Pancreas (tissue), 10 donors: ENCODE data around the gene CTSE. TPM values are rescaled to one million over a fixed set of nuclear protein-coding genes. Genes with fewer than 3 reads are reported as not detected.

Experiments used
- ATAC-seq, 4 donors: fragments of 200-7000 bp; cut with Tn5 transposase; one replicate each; pipeline versions ENCODE4 v1.8.0 to v1.9.1; 2020; ENCODE audit warnings: mild to moderate bottlenecking in 4 of 4, moderate library complexity in 4 of 4
- DNase-seq, 6 donors: peaks; one replicate each; pipeline ENCODE4 v3.0.0-alpha.2; 2020
- FAIRE-seq: peaks from 2 replicates; lab custom pipeline; 2012; peaks lifted over from hg19 to GRCh38; lab: Jason Lieb, UNC
- H3K27ac ChIP-seq, 4 donors: fragments of 200-600 bp; sonication (generic); 1 replicate in 3 of 4; 2 replicates in 1 of 4; pipeline versions ENCODE4 v1.5.0 to v1.8.0; 2020
- H3K27me3 ChIP-seq, 4 donors: fragments of 200-600 bp; one replicate each; pipeline ENCODE4 v1.8.0; 2021
- H3K36me3 ChIP-seq, 3 donors: fragments of 200-600 bp; sonication (generic) in 1 of 3; one replicate each; pipeline versions ENCODE4 v1.5.0 to v1.8.0; 2020 to 2021
- H3K4me1 ChIP-seq, 3 donors: fragments of 200-600 bp; one replicate each; pipeline ENCODE4 v1.8.0; 2021
- H3K4me3 ChIP-seq, 4 donors: fragments of 200-600 bp; sonication (generic) in 2 of 4; one replicate each; pipeline versions ENCODE4 v1.5.0 to v1.8.0; 2020 to 2021
- H3K9me3 ChIP-seq, 4 donors: fragments of 200-600 bp; one replicate each; pipeline ENCODE4 v1.8.0; 2021
- CTCF ChIP-seq, 4 donors: fragments of 200-600 bp; sonication (generic) in 3 of 4; IDR thresholded peaks; one replicate each; pipeline versions ENCODE4 v1.5.0 to v1.8.0; 2021; ENCODE audit warnings: antibody characterized with exemption in 4 of 4
- WGBS, 2 donors: extraction: QIAGEN DNeasy Blood & Tissue Kit; methylation state at CpG; one replicate each; pipeline ENCODE4 v1.1.7; 2013; 5-methylcytosine and 5-hydroxymethylcytosine counted together
- intact Hi-C, 3 donors: fragments of 100-400 bp; cut with DNase I; formaldehyde crosslinking; loops; one replicate each; pipeline versions ENCODE4 v1.11.1 to v1.14.2; 2022
- polyA plus RNA-seq, 2 donors: library from polyadenylated mRNA; stranded (reverse); fragments of 200-250 nt; gene quantifications; one replicate each; pipeline ENCODE4 v1.2.3, GENCODE V29; 2013
- total RNA-seq, 6 donors: library from RNA; stranded (reverse); fragmentation: NEBNext Ultra II Directional in 4 of 6; extraction: Animal tissue kit (Norgen Biotek cat#: 25700) in 4 of 6; gene quantifications; one replicate each; pipeline versions ENCODE4 v1.2.1 to v1.2.4, GENCODE V29; 2021 to 2023
- donor health status: healthy with polysubstance abuse.
- donor health status: DM: no; HTN: no; CAD: no; lungs with moderate emphysema.
- donor health status: DM: no; HTN: no; CAD: no.
- donor health status: control.
- donor health status: control.
- donor health status: Bipolar disorder and iron deficiency.
- donor health status: DM: yes; HTN: yes; CAD: no.
- donor health status: DM: no; HTN: no; CAD: no.
- donor health status: DM: no; HTN: no; CAD: no.
- donor health status: DM: yes; HTN: yes; CAD: no.

The CTSE gene
- total and polyA plus RNA-seq, 8 donors, result 0.51 to 42.4 (median 2.6) TPM

GRCh38 chr1:205976708-205977401 is 46.8 kb downstream of the CTSE start:
- Histone ChIP-seq H3K4me1 (no peaks in the 10 kb centered on the region), H3K27ac (peak overlapping the region in 2 of 4 donors; percentile 27 to 34), H3K9me3 (no peaks in the 10 kb centered on the region), H3K27me3 (no peaks in the 10 kb centered on the region), H3K36me3 (no peaks in the 10 kb centered on the region), H3K4me3 (no peak overlapping the region)
- DNase-seq (no peak), FAIRE-seq (no peak), ATAC-seq (peak in 3 of 4 donors; percentile 44 to 69 (median 53))
- intact Hi-C loops, result loop anchor here (5.0 to 10.0 kb wide), 4 partner anchors 52 to 185 kb away; no protein-coding TSS in a partner anchor
- 45 to 53% methylated on average over 8 of the region's 8 CpGs for WGBS, 2 donors
- TF ChIP-seq CTCF (IDR thresholded peaks at IDR 0.05), result no peak

GRCh38 chr1:205976036-205976435 is 47.7 kb downstream of the CTSE start:
- TF ChIP-seq CTCF (IDR thresholded peaks at IDR 0.05), result no peak
- H3K27me3 ChIP-seq, result no peaks in the 10 kb centered on the region
- H3K36me3 ChIP-seq, result no peaks in the 10 kb centered on the region
- peak overlapping the region in 1 of 4 donors; percentile 16 for H3K27ac ChIP-seq
- no peak overlapping the region for H3K4me3 ChIP-seq
- DNase-seq (no peak), ATAC-seq (no peak), FAIRE-seq (no peak)
- H3K9me3 ChIP-seq, result no peaks in the 10 kb centered on the region
- peaks cover 0 to 3% (median 2%) of the 10 kb centered on the region in 3 donors for H3K4me1 ChIP-seq
- intact Hi-C loops, result loop anchor here (5.0 to 10.0 kb wide), 4 partner anchors 51 to 184 kb away; no protein-coding TSS in a partner anchor
- WGBS, 2 donors, result 65 to 87% methylated on average over 4 of the region's 4 CpGs

- ATAC-seq, result peak in 1 of 4 donors; percentile 11
- WGBS, 2 donors, result 64 to 69% methylated on average over 15 of the region's 15 CpGs
- no peaks in the 10 kb centered on the region for H3K9me3 ChIP-seq
- H3K4me1 ChIP-seq, result peaks cover 0 to 7% (median 3%) of the 10 kb centered on the region in 3 donors
- intact Hi-C loops, result loop anchor here (2.0 to 10.0 kb wide), 5 partner anchors 51 to 183 kb away; no protein-coding TSS in a partner anchor
- no peak for FAIRE-seq
- H3K36me3 ChIP-seq, result no peaks in the 10 kb centered on the region
- DNase-seq, result no peak
- no peaks in the 10 kb centered on the region for H3K27me3 ChIP-seq
- H3K27ac ChIP-seq, result peak overlapping the region in 1 of 4 donors; percentile 16
- TF ChIP-seq CTCF (IDR thresholded peaks at IDR 0.05), result no peak
- no peak overlapping the region for H3K4me3 ChIP-seq
Observed at GRCh38 chr1:205975387-205975998, 48.2 kb downstream of the CTSE start.

- H3K4me1 ChIP-seq, result peaks cover 0 to 10% (median 3%) of the 10 kb centered on the region in 3 donors
- intact Hi-C loops, result loop anchor here (2.0 to 10.0 kb wide), 5 partner anchors 50 to 182 kb away; no protein-coding TSS in a partner anchor
- DNase-seq (no peak), ATAC-seq (no peak), FAIRE-seq (no peak)
- WGBS, 2 donors, result 76 to 84% methylated on average over 3 of the region's 3 CpGs
- H3K27ac ChIP-seq, result no peak overlapping the region
- H3K9me3 ChIP-seq, result no peaks in the 10 kb centered on the region
- H3K27me3 ChIP-seq, result no peaks in the 10 kb centered on the region
- H3K4me3 ChIP-seq, result no peak overlapping the region
- H3K36me3 ChIP-seq, result no peaks in the 10 kb centered on the region
- no peak for TF ChIP-seq CTCF (IDR thresholded peaks at IDR 0.05)
Observed at GRCh38 chr1:205974712-205975111, 49.0 kb downstream of the CTSE start.
